Skeletal muscle tissue (tissue), 2 donors: Measurements from ENCODE around the gene DHDH. TPM values are rescaled to one million over a fixed set of nuclear protein-coding genes. Genes with fewer than 3 reads are reported as not detected.

Experiments used
- small RNA-seq: library from RNA; depleted of rRNA; stranded (forward); fragments of <200 nt; gene quantifications from one replicate; pipeline ENCODE3, GENCODE V24; 2014
- total RNA-seq: library from RNA; depleted of rRNA; stranded (reverse); fragments of >200 nt; gene quantifications from one replicate; pipeline ENCODE4 v1.2.3, GENCODE V29; 2014

Gene DHDH
- total RNA-seq, 1 donor from 2014 or later, result not detected

Small RNA genes within 50 kb of the gene (small RNA-seq; reads per million reads assigned to genes)
- not detected for gene AC026803.1

Other genes with a start within 250 kb of the DHDH start
- not detected for gene FUT2, start 237.7 kb upstream of the DHDH start, total RNA-seq
- gene MAMSTR, start 214.0 kb upstream of the DHDH start, total RNA-seq, result 5.2 TPM
- 23.5 TPM for gene RASIP1, start 193.1 kb upstream of the DHDH start, total RNA-seq
- gene IZUMO1, start 186.8 kb upstream of the DHDH start, total RNA-seq, result 0.52 TPM
- gene FUT1, start 181.1 kb upstream of the DHDH start, total RNA-seq, result 1.0 TPM
- gene FGF21, start 178.2 kb upstream of the DHDH start, total RNA-seq, result not detected
- 13.6 TPM for gene BCAT2, start 122.7 kb upstream of the DHDH start, total RNA-seq
- 0.52 TPM for gene HSD17B14, start 97.2 kb upstream of the DHDH start, total RNA-seq
- gene PLEKHA4, start 65.1 kb upstream of the DHDH start, total RNA-seq, result 14.1 TPM
- gene PPP1R15A, start 61.3 kb upstream of the DHDH start, total RNA-seq, result 26.1 TPM
- gene TULP2, start 35.0 kb upstream of the DHDH start, total RNA-seq, result not detected
- 107 TPM for gene NUCB1, start 33.4 kb upstream of the DHDH start, total RNA-seq
- 20.4 TPM for gene BAX, start 21.2 kb downstream of the DHDH start, total RNA-seq
- 470 TPM for gene FTL, start 31.6 kb downstream of the DHDH start, total RNA-seq
- 42.8 TPM for gene GYS1, start 59.6 kb downstream of the DHDH start, total RNA-seq
- gene RUVBL2, start 60.2 kb downstream of the DHDH start, total RNA-seq, result 101 TPM
- gene LHB, start 83.4 kb downstream of the DHDH start, total RNA-seq, result not detected
- not detected for gene CGB3, start 90.6 kb downstream of the DHDH start, total RNA-seq
- gene CGB2, start 98.2 kb downstream of the DHDH start, total RNA-seq, result not detected
- gene CGB1, start 103.2 kb downstream of the DHDH start, total RNA-seq, result not detected
- not detected for gene CGB5, start 110.1 kb downstream of the DHDH start, total RNA-seq
- not detected for gene CGB8, start 115.4 kb downstream of the DHDH start, total RNA-seq
- 0.52 TPM for gene CGB7, start 124.0 kb downstream of the DHDH start, total RNA-seq
- gene NTF4, start 131.1 kb downstream of the DHDH start, total RNA-seq, result not detected
- gene KCNA7, start 139.0 kb downstream of the DHDH start, total RNA-seq, result 3.7 TPM
- 103 TPM for gene SNRNP70, start 151.8 kb downstream of the DHDH start, total RNA-seq
- gene LIN7B, start 180.7 kb downstream of the DHDH start, total RNA-seq, result 18.3 TPM
- gene C19orf73, start 185.4 kb downstream of the DHDH start, total RNA-seq, result not detected
- 3.1 TPM for gene PPFIA3, start 185.8 kb downstream of the DHDH start, total RNA-seq
- 78.3 TPM for gene HRC, start 221.7 kb downstream of the DHDH start, total RNA-seq
- 5.2 TPM for gene TRPM4, start 224.1 kb downstream of the DHDH start, total RNA-seq